Measurements from ENCODE around the gene HMX1. TPM values are rescaled to one million over a fixed set of nuclear protein-coding genes. Genes with fewer than 3 reads are reported as not detected.
A peak's percentile ranks its signal among the peaks of the same experiment; 100 is the strongest.

Gene HMX1
- total RNA-seq, 5 donors from 2014 or later (not counting 1 experiment from before 2014, with no cell fraction given) = not detected

DNA sequence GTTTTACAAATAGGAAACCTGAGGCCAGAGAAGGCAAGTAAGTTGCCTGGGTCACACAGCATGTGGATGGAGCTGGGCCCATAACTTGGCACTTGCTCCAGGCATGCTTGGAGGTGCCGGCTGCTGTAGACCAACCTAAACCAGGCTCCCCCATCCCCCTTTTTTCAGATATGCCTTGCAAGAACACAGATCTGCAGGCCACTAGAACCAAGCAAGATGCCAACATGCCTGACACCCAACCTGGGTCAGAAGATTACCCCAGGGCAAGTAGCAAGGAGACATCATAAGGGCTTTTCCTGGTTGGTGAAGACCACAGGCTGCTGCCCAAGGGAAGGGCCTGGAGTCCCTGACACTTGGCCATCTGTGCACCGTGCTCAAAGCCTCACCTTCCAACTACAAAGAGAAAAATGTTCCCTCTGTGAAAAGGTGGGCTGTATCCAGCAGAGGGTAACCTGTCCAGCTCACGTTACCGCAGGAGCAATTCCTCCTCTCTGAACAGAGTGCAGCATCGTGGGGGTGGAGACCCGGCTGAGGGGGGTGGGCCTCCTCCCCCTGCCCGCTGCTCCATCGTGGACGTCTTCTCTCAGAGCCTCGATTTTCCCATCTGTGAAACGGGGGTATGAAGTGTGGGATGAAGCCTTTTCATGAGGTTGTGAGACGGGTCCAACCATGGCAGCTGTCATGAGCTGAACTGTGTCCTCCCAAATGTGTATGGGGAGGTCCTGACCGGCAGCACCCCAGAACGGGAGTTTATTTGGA, 23.0 kb downstream of the HMX1 start:
- DNase-seq (peak in 1 of 35 experiments; percentile 1), ATAC-seq (replicated peaks in 1 of 4) (no peak)
- Mint-ChIP-seq H3K4me3 (no peak overlapping the region), H3K36me3 (no peaks in the 10 kb centered on the region), H3K4me1 (no peaks in the 10 kb centered on the region), H3K9me3 (peaks cover 0 to 4% (median 2%) of the 10 kb centered on the region in 3 donors), H3K27me3 (peaks cover 5 to 19% of the 10 kb centered on the region in 2 donors), H3K27ac (no peak overlapping the region)
- Histone ChIP-seq H3K4me3 (ENCODE audit: control insufficient read depth in 1 of 2, extremely low read depth in 1 of 2, low read length in 1 of 2) (no peak overlapping the region), H3K27me3 (replicated peaks in 1 of 2; ENCODE audit: control insufficient read depth in 2 of 2, extremely low read depth in 1 of 2, insufficient read depth in 2 of 2, low read length in 1 of 2) (peaks cover 0 to 52% of the 10 kb centered on the region in 2 experiments), H3K9me3 (no peaks in the 10 kb centered on the region), H3K4me1 (ENCODE audit: control insufficient read depth in 1 of 2, extremely low read depth in 1 of 2, insufficient read depth in 2 of 2, low read length in 2 of 2) (no peaks in the 10 kb centered on the region), H3K27ac (ENCODE audit: low read length) (no peak overlapping the region), H3K36me3 (ENCODE audit: control insufficient read depth in 2 of 2, extremely low read depth in 1 of 2, insufficient read depth in 1 of 2, low read length in 1 of 2) (no peaks in the 10 kb centered on the region)
- CTCF ChIA-PET = no interaction called here
- WGBS (ENCODE audit: insufficient coverage) = 82% methylated on average over 7 of the region's 14 CpGs
- POLR2A ChIA-PET = no interaction called here

DNA sequence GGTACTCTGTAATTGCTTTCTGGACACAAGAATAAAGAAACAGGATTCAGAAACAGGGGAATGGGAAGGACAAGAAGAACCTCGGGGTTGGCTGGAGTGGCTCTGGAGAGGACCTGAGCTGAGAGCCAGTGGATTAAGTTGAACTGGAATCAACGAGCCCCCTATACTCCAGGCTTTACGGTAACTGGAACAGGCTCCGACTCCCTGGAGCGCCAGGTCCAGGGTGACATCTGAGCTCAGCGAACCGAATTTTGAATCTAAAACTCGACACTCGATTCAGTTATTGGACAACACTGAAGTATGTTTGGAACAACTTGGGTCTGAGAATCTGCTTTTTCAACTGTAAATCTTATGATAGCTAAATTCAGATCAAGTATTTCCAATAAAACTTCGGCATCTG, 23.9 kb downstream of the HMX1 start:
- no peaks in the 10 kb centered on the region for H3K36me3 ChIP-seq (ENCODE audit: control insufficient read depth in 2 of 2, extremely low read depth in 1 of 2, insufficient read depth in 1 of 2, low read length in 1 of 2)
- no peaks in the 10 kb centered on the region for H3K9me3 ChIP-seq
- no peak overlapping the region for H3K27ac ChIP-seq (ENCODE audit: low read length)
- ChIA-PET CTCF (no interaction called here), POLR2A (no interaction called here)
- DNase-seq (no peak), ATAC-seq (replicated peaks in 1 of 4) (no peak)
- no peaks in the 10 kb centered on the region for H3K4me1 Mint-ChIP-seq
- 3% methylated on average over 6 of the region's 10 CpGs for WGBS (ENCODE audit: insufficient coverage)
- peaks cover 0 to 13% of the 10 kb centered on the region in 2 donors for H3K27me3 Mint-ChIP-seq
- H3K4me3 ChIP-seq (ENCODE audit: control insufficient read depth in 1 of 2, extremely low read depth in 1 of 2, low read length in 1 of 2) = no peak overlapping the region
- H3K9me3 Mint-ChIP-seq = peaks cover 0 to 9% (median 0%) of the 10 kb centered on the region in 3 donors
- H3K4me1 ChIP-seq (ENCODE audit: control insufficient read depth in 1 of 2, extremely low read depth in 1 of 2, insufficient read depth in 2 of 2, low read length in 2 of 2) = no peaks in the 10 kb centered on the region
- no peaks in the 10 kb centered on the region for H3K36me3 Mint-ChIP-seq
- peaks cover 0 to 45% of the 10 kb centered on the region in 2 experiments for H3K27me3 ChIP-seq (replicated peaks in 1 of 2; ENCODE audit: control insufficient read depth in 2 of 2, extremely low read depth in 1 of 2, insufficient read depth in 2 of 2, low read length in 1 of 2)
- no peak overlapping the region for H3K27ac Mint-ChIP-seq
- H3K4me3 Mint-ChIP-seq = no peak overlapping the region

DNA sequence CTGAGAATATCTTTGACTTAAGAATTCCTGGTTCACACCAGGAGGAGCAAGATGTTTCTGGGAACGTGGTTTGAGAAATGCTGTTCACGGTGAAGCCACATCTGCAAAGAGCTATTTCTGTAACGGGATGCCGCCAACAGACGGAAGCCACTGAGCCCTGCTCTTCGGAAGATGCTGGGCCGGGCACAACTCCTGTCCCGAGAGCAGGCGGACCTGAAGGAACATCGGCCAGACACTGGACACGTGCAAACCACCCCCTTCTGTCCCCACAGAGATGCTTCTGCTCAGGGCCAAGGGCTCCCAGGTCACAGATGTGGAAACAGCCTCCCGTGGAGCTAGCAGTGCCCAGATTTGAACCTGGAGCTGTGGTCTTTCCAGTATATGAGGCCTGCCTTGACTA, 24.3 kb downstream of the HMX1 start:
- Histone ChIP-seq H3K27ac (ENCODE audit: low read length) (no peak overlapping the region), H3K9me3 (no peaks in the 10 kb centered on the region), H3K4me3 (ENCODE audit: control insufficient read depth in 1 of 2, extremely low read depth in 1 of 2, low read length in 1 of 2) (no peak overlapping the region), H3K36me3 (ENCODE audit: control insufficient read depth in 2 of 2, extremely low read depth in 1 of 2, insufficient read depth in 1 of 2, low read length in 1 of 2) (no peaks in the 10 kb centered on the region), H3K4me1 (ENCODE audit: control insufficient read depth in 1 of 2, extremely low read depth in 1 of 2, insufficient read depth in 2 of 2, low read length in 2 of 2) (no peaks in the 10 kb centered on the region), H3K27me3 (replicated peaks in 1 of 2; ENCODE audit: control insufficient read depth in 2 of 2, extremely low read depth in 1 of 2, insufficient read depth in 2 of 2, low read length in 1 of 2) (peaks cover 0 to 43% of the 10 kb centered on the region in 2 experiments)
- 90% methylated on average over 11 of the region's 12 CpGs for WGBS (ENCODE audit: insufficient coverage)
- CTCF ChIA-PET = no interaction called here
- Mint-ChIP-seq H3K27me3 (peaks cover 0 to 13% of the 10 kb centered on the region in 2 donors), H3K4me3 (no peak overlapping the region), H3K36me3 (no peaks in the 10 kb centered on the region), H3K9me3 (peaks cover 0 to 9% (median 0%) of the 10 kb centered on the region in 3 donors), H3K27ac (no peak overlapping the region), H3K4me1 (no peaks in the 10 kb centered on the region)
- DNase-seq (peak in 1 of 35 experiments; percentile 15), ATAC-seq (replicated peaks in 1 of 4) (no peak)
- POLR2A ChIA-PET = no interaction called here

DNA sequence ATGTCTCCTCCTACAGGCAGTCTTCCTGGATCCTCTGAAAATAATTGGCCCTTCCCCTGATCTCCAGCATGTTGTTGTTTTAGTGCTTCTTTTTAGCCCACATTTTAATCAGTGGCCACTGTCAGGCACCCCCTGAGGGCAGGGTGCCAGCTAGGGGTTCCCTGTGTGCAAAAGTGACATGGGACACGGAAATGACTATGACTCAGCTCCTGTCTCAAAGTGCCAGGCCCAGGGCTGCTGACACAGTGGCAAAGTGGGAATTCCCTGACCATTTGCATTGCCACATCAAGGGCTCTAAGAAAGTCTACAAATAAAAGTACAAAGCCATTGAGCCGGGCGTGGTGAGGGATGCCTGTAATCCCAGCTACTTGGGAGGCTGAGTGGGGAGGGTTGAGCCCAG, 24.8 kb downstream of the HMX1 start:
- Mint-ChIP-seq H3K9me3 (peaks cover 0 to 9% (median 0%) of the 10 kb centered on the region in 3 donors), H3K27ac (no peak overlapping the region), H3K36me3 (no peaks in the 10 kb centered on the region), H3K4me3 (no peak overlapping the region), H3K4me1 (no peaks in the 10 kb centered on the region), H3K27me3 (peaks cover 0 to 9% of the 10 kb centered on the region in 2 donors)
- Histone ChIP-seq H3K4me3 (ENCODE audit: control insufficient read depth in 1 of 2, extremely low read depth in 1 of 2, low read length in 1 of 2) (no peak overlapping the region), H3K27ac (ENCODE audit: low read length) (no peak overlapping the region), H3K9me3 (no peaks in the 10 kb centered on the region), H3K27me3 (replicated peaks in 1 of 2; ENCODE audit: control insufficient read depth in 2 of 2, extremely low read depth in 1 of 2, insufficient read depth in 2 of 2, low read length in 1 of 2) (peaks cover 0 to 39% of the 10 kb centered on the region in 2 experiments), H3K36me3 (ENCODE audit: control insufficient read depth in 2 of 2, extremely low read depth in 1 of 2, insufficient read depth in 1 of 2, low read length in 1 of 2) (no peaks in the 10 kb centered on the region), H3K4me1 (ENCODE audit: control insufficient read depth in 1 of 2, extremely low read depth in 1 of 2, insufficient read depth in 2 of 2, low read length in 2 of 2) (no peaks in the 10 kb centered on the region)
- WGBS (ENCODE audit: insufficient coverage) = 52% methylated on average over 2 of the region's 3 CpGs
- DNase-seq (no peak), ATAC-seq (replicated peaks in 1 of 4) (no peak)
- ChIA-PET POLR2A (no interaction called here), CTCF (interaction anchor here in 1 of 2 donors (0.6 kb wide), 1 partner anchor 786 kb away, joined by 3 read pairs; no protein-coding TSS in a partner anchor)

DNA sequence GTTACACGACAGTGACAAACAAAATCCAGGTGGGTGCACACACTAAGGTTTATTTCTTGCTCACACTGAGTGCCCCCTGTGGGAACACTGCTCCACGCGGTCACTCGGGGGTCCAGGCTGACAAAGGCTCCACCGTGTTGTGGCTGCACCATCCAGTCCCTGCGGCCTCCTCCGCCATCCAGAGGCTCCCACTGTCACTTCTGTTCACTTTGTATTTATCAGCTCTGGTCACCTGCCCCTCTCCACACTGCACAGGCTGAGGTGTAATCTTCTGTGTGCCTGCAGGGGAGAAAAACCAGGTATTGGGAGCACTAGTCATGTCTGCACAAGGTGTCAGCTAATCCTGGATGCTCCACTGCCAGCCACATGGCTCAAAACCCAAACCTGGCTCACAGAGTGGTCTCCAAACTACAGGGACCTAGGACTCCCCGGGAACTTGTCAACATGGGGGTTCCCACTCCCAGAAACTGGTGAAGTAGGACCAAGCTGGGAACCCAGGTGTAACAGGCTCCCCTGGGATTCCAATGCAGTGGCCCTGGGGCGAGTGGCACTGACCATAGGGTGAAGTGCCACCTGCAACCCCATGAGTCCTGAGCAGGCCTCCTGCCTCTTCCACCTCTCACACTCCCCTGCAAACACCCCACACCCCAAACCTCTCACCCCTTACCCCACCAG, 25.5 kb downstream of the HMX1 start:
- ChIA-PET POLR2A (no interaction called here), CTCF (interaction anchor here in 1 of 2 donors (0.6 kb wide), 1 partner anchor 785 kb away, joined by 3 read pairs; no protein-coding TSS in a partner anchor)
- no peak overlapping the region for H3K4me3 ChIP-seq (ENCODE audit: control insufficient read depth in 1 of 2, extremely low read depth in 1 of 2, low read length in 1 of 2)
- no peak overlapping the region for H3K27ac ChIP-seq (ENCODE audit: low read length)
- 80% methylated on average over 9 of the region's 9 CpGs for WGBS (ENCODE audit: insufficient coverage)
- peaks cover 0 to 33% of the 10 kb centered on the region in 2 experiments for H3K27me3 ChIP-seq (replicated peaks in 1 of 2; ENCODE audit: control insufficient read depth in 2 of 2, extremely low read depth in 1 of 2, insufficient read depth in 2 of 2, low read length in 1 of 2)
- ATAC-seq (replicated peaks in 1 of 4) (no peak), DNase-seq (peak in 1 of 35 experiments; percentile 17)
- no peak overlapping the region for H3K4me3 Mint-ChIP-seq
- H3K27ac Mint-ChIP-seq = no peak overlapping the region
- H3K4me1 Mint-ChIP-seq = no peaks in the 10 kb centered on the region
- no peaks in the 10 kb centered on the region for H3K36me3 ChIP-seq (ENCODE audit: control insufficient read depth in 2 of 2, extremely low read depth in 1 of 2, insufficient read depth in 1 of 2, low read length in 1 of 2)
- no peaks in the 10 kb centered on the region for H3K9me3 ChIP-seq
- no peaks in the 10 kb centered on the region for H3K36me3 Mint-ChIP-seq
- H3K9me3 Mint-ChIP-seq = peaks cover 0 to 9% (median 0%) of the 10 kb centered on the region in 3 donors
- peaks cover 0 to 9% of the 10 kb centered on the region in 2 donors for H3K27me3 Mint-ChIP-seq
- H3K4me1 ChIP-seq (ENCODE audit: control insufficient read depth in 1 of 2, extremely low read depth in 1 of 2, insufficient read depth in 2 of 2, low read length in 2 of 2) = no peaks in the 10 kb centered on the region

DNA sequence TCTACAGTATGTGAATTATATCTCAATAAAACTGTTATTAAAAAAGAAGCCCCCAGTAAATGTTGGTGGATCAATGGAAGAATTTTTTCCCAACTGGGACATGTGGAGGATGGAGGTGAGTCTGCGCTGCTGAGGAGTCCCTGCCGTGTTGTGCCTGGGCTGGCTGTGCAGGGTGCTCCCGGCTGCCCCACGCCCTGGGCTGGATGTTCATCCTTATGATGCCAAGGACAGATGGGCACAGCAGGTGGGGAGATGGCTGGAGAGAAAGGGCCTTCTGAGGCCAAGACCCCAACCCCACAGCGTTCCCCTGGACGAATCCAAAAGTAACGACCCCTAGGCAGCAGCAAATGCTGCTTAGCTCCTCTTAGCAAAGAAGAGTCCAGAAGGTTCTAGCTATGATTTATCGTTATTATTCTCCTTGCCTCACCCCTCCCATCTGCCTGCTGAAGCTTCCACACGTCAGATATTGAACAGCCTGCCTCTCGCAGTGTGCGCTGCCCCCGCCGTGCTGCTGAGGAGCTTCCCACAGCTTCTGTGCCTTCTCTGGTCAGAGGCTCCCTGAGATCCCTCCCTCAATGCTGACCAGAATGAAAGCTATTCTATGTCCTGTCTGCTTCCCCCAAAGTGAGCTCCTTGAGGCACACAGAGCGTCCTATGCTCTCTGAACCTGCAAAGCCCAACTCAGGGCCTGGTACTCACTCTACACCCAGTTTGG, 26.5 kb downstream of the HMX1 start:
- ATAC-seq (replicated peaks in 1 of 4) (no peak), DNase-seq (peak in 1 of 35 experiments; percentile 14)
- Mint-ChIP-seq H3K36me3 (no peaks in the 10 kb centered on the region), H3K4me1 (no peaks in the 10 kb centered on the region), H3K27ac (no peak overlapping the region), H3K4me3 (no peak overlapping the region), H3K9me3 (peaks cover 0 to 9% (median 0%) of the 10 kb centered on the region in 3 donors), H3K27me3 (peaks cover 0 to 9% of the 10 kb centered on the region in 2 donors)
- Histone ChIP-seq H3K36me3 (ENCODE audit: control insufficient read depth in 2 of 2, extremely low read depth in 1 of 2, insufficient read depth in 1 of 2, low read length in 1 of 2) (no peaks in the 10 kb centered on the region), H3K9me3 (no peaks in the 10 kb centered on the region), H3K27me3 (replicated peaks in 1 of 2; ENCODE audit: control insufficient read depth in 2 of 2, extremely low read depth in 1 of 2, insufficient read depth in 2 of 2, low read length in 1 of 2) (peaks cover 0 to 32% of the 10 kb centered on the region in 2 experiments), H3K4me1 (ENCODE audit: control insufficient read depth in 1 of 2, extremely low read depth in 1 of 2, insufficient read depth in 2 of 2, low read length in 2 of 2) (no peaks in the 10 kb centered on the region), H3K27ac (ENCODE audit: low read length) (no peak overlapping the region), H3K4me3 (ENCODE audit: control insufficient read depth in 1 of 2, extremely low read depth in 1 of 2, low read length in 1 of 2) (no peak overlapping the region)
- ChIA-PET POLR2A (interaction anchor here in 1 of 2 donors (0.7 kb wide), 1 partner anchor 1142 kb away, joined by 3 read pairs; no protein-coding TSS in a partner anchor), CTCF (interaction anchor here in 1 of 2 donors (0.5 kb wide), 1 partner anchor 76 kb away, joined by 3 read pairs; no protein-coding TSS in a partner anchor)
- 77% methylated on average over 12 of the region's 14 CpGs for WGBS (ENCODE audit: insufficient coverage)
